Activated CD4-positive, alpha-beta T cell treated with anti-CD3 and anti-CD28 coated beads, Interleukin-2, Interleukin-4, amounts not matched to agents 100 ng/mL and 50 ng/mL, durations not matched to agents 16 hours and 8 hours (primary cell): ENCODE measurements around the gene ZNF440.
"Not testable (repeated sequence)": the region's sequence is repeated elsewhere in the genome, so short reads cannot be mapped to it uniquely, and the experiment has no call there.

ENCODE experiments used
- DNase-seq: peaks from one replicate; pipeline ENCODE4 v3.0.0-alpha.2; 2020; ENCODE audit warnings: low spot score

The ZNF440 gene

GRCh38 chr19:11828957-11829876, 15.1 kb downstream of the ZNF440 start:
- not testable (repeated sequence) for DNase-seq

DNA sequence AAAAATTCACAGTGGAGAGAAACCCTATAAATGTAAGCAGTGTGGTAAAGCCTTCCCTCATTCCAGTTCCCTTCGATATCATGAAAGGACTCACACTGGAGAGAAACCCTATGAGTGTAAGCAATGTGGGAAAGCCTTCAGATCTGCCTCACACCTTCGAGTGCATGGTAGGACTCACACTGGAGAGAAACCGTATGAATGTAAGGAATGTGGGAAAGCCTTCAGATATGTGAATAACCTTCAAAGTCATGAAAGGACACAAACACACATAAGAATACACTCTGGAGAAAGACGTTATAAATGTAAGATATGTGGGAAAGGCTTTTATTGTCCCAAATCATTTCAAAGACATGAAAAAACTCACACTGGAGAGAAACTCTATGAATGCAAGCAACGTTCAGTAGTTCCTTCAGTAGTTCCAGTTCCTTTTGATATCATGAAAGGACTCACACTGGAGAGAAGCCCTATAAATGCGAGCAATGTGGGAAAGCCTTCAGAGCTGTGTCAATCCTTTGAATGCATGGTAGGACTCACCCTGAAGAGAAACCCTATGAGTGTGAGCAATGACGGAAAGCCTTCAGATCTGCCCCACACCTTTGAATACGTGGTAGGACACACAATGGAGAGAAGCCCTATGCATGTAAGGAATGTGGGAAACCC, 18.3 kb downstream of the ZNF440 start:
- DNase-seq = no peak

DNA sequence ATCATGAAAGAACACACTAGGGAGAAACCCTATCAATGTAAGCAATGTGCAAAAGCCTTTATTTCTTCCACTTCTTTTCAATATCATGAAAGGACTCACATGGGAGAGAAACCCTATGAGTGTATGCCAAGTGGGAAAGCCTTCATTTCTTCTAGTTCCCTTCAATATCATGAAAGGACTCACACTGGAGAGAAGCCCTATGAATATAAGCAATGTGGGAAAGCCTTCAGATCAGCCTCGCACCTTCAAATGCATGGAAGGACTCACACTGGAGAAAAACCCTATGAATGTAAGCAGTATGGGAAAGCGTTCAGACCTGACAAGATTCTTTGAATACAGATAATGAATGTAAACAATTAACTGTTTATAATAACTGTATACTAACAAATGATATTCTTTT, 19.5 kb downstream of the ZNF440 start:
- no peak for DNase-seq

DNA sequence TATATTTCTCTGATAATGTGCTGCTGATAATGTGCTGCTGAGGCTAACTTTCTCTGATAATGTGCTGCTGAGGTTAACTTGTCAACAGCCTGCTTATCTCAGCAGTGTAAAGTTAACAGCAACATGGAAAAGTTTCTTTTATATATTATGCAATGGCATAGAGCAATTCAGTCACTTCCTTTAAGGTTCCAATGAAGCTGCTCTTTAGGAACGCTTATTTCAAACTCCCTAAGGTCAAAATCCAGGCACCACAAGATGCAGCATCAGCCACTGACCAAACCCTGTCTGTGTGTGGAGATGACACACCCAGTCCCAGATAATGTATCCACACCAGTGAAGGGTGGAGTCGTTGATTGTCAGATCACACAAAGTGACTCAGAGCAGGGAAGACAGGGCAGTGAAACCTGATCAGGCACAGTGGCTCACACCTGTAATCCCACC, 21.6 kb downstream of the ZNF440 start:
- not testable (repeated sequence) for DNase-seq

DNA sequence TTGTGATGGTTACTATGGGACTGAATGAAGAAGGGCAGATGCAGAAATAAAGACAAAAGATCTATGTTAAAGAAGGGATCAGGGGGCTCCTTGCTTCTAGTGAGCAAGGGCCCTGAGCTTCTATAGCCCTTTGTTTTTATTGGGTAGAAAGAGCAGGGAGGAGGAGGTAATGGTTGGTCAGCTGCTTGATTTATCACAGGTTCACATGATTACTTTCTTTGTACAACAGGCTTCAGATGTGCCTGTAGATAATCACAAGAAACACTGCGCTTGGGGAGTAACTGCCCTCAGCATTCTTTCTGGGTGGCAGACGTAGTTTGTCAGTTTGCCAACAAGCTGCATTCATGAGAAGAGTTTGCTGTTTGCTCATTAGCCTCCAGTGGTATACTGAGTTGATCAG, 29.6 kb downstream of the ZNF440 start:
- DNase-seq = no peak

DNA sequence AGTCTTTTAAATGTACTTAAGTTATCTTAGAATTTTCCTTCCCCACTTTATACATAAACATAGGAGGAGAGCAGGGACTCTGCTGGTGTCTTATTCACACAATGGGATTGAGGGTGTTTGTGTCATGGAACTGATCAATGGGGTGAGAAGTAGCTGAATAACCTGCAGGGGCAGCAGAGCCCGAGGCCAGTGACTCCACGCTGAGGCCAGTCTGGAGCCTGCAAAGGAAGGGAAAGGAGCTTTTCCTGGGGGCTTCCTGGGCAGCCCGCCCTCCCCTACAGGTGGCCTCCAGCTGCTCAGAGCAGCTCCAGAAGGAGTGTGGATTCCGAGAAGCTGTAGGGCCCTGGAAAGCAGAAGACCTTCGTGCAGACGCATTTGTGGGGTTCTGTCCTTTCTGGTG, 33.5 kb downstream of the ZNF440 start:
- not testable (repeated sequence) for DNase-seq

- DNase-seq = no peak
Measured at GRCh38 chr19:11848200-11848593, 34.1 kb downstream of the ZNF440 start.

DNA sequence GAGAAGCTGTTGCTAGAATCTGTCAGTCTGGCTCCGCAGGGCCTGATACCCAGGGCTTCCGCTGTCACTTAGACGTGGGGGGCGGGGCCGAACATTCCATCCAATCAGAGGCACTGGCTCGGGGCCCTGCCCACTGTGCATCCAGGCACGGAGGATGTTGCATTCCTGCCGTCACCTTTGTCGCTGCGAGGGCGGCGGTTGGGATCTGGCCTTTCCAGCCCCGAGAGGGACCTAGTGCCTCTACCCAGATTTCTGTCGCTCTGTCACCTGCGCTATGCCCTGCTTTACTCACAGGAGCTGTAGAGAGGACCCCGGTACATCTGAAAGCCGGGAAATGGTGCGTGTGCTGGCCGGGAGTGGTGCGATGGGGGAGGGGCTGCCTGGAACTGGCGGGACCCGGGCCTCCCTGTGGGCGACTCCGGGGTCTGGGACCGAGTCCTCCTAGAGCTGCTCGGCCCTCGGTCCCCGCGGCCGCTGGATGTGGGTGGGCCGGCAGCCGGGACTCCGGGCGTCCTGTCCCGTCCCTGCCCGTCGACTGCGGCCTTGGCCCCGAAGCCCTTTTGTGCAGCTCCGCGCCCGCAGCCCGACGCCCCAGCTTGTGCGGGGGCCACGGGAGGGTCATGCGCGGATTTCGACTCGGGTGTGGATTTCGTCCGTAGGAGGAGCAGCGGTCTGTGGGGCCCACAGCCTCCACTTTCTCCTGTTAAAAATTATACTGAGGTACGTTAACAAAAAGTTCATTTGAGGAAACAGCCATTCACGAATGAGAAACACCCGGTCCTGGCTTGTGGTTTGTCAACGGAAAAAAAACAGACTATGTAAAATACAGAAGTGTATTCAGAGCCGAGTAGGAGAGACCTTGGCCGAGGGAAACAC, 34.8 kb downstream of the ZNF440 start, which contains the start of gene ZNF439:
Gene ZNF439, plus strand, starts transcription at position 133 of the 876 bp plus-strand sequence. Its CDS starts 142 bp downstream, at position 275.
- peak; percentile 43 for DNase-seq

GRCh38 chr19:11850289-11850688, 36.2 kb downstream of the ZNF440 start:
- DNase-seq = not testable (repeated sequence)

DNA sequence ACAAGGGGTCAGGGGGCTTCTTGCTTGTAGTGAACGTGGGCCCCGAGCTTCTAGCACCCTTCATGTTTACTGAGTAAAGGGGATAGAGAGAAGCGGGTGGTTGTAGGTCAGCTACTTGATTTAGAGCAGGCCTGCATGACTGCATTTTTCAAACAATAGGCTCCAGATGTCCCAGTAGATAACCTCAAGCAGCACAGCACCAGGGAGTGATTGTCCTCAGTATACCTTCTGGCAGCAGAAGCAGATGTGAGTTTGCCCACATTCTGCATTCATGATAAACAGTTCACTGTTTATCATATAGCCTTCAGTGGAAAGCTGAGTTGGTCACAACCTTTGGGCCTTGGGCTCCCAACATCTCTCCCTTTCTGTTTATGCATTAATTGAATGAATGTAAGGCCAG, 39.3 kb downstream of the ZNF440 start:
- no peak for DNase-seq

DNA sequence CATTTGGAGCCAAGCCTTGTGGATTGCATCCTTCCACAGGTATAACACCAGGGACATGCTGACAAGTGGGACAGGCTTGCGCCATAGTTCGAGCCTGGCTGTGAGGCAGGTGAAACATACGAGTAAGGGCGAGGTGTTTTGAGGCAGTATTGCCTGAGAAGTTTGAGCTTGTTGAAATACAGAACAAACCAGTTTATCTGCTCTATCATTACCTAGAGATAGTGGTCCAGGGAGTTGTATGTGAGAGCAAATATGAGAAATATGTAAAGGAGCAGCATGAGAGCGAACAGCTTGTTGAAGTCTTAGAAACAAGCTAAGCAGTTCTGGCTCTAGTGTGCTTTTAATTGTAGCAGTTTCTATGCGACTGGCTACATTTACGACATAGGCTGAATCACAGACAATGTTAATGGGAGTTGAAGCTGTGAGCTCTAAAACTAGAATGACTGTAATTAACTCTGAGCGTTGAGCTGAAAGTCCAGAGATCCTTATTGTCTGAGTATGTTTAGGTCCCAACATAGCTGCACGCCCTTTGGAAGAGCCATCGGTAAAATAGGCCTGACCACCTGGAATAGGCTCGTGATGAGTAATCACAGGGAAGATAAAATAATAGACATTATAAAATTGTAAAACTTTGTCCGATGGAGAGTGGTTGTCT, 42.6 kb downstream of the ZNF440 start:
- DNase-seq = no peak

DNA sequence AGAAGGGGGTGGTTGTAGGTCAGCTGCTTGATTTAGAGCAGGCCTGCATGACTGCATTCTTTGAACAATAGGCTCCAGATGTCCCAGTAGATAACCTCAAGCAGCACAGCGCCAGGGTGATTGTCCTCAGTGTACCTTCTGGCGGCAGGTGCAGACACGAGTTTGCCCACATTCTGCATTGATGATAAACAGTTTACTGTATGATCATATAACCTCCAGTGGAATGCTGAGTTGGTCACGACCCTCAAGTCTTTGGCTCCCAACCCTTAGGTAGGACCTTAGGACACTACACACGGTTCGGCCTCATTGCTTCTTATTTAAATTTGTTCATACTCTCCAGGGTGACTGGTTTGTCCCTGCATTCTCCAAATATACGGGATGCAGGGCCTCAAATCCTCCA, 46.6 kb downstream of the ZNF440 start:
- DNase-seq = no peak

GRCh38 chr19:11861301-11861700, 47.2 kb downstream of the ZNF440 start:
- no peak for DNase-seq

DNA sequence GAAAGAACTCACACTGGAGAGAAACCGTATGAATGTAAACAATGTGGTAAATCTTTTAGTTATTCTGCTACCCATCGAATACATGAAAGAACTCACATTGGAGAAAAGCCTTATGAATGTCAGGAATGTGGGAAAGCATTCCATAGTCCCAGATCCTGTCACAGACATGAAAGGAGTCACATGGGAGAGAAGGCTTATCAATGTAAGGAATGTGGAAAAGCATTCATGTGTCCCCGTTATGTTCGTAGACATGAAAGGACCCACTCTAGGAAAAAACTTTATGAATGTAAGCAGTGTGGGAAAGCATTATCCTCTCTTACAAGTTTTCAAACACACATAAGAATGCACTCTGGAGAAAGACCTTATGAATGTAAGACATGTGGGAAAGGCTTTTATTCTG, 53.7 kb downstream of the ZNF440 start:
- not testable (repeated sequence) for DNase-seq

DNA sequence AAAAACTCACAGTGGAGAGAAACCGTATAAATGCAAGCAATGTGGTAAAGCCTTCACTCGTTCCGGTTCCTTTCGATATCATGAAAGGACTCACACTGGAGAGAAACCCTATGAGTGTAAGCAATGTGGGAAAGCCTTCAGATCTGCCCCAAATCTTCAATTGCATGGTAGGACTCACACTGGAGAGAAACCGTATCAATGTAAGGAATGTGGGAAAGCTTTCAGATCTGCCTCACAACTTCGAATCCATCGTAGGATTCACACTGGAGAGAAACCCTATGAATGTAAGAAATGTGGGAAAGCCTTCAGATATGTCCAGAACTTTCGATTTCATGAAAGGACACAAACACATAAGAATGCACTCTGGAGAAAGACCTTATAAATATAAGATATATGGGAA, 54.1 kb downstream of the ZNF440 start:
- DNase-seq = no peak

GRCh38 chr19:11872624-11873023, 58.6 kb downstream of the ZNF440 start:
- DNase-seq = no peak

DNA sequence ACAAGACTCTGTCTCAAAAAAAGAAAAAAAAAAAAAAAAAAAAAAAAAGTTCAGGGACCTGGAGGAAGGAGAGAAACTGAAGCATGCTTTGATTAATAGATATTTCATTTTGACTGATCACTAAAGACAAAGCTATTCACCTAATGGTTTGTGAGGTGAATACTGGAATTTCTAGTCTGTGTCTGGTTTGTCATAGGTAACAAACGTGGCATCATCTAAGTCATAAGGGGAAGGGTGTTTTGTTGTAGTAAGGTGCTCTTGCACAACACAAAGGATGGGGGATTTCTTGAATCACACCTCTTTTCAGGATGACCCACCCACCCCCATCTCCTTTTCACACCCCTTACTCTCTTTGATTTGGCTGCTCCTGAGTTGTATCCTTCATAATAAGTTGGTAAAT, 59.7 kb downstream of the ZNF440 start:
- DNase-seq = no peak

- peak; percentile 11 for DNase-seq
Measured at GRCh38 chr19:11879687-11880266, 65.7 kb downstream of the ZNF440 start.

GRCh38 chr19:11880598-11880997, 66.5 kb downstream of the ZNF440 start:
- DNase-seq = no peak

GRCh38 chr19:11881151-11881800, 67.2 kb downstream of the ZNF440 start:
- DNase-seq = peak; percentile 46

GRCh38 chr19:11882606-11883005, 68.5 kb downstream of the ZNF440 start:
- DNase-seq = no peak
